Measurements from ENCODE around the gene BICC1.
"Not testable (repeated sequence)": the region's sequence is repeated elsewhere in the genome, so short reads cannot be mapped to it uniquely, and the experiment has no call there.

The BICC1 gene

GRCh38 chr10:58570307-58570723 lies 57.6 kb downstream of the BICC1 start:
- FAIRE-seq = no peak

DNA sequence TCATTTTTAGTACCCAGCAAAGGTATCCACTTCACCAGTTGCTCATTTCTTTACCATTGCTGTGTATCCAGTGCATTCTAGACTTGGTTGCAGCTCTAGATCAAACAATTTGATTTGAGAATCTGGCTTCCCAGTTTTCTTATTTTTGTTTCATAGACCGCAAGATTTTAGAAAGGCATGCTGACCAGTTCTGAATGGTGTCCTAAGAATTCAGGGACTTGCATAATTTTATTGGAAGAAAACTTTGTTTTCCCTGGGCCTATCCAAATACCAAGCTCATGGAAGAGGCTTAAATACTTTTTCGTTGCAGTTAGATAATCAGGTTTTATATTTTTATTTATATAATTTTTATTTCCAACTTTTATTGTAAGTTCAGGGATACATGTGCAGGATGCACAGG lies 58.3 kb downstream of the BICC1 start:
- no peak for FAIRE-seq

DNA sequence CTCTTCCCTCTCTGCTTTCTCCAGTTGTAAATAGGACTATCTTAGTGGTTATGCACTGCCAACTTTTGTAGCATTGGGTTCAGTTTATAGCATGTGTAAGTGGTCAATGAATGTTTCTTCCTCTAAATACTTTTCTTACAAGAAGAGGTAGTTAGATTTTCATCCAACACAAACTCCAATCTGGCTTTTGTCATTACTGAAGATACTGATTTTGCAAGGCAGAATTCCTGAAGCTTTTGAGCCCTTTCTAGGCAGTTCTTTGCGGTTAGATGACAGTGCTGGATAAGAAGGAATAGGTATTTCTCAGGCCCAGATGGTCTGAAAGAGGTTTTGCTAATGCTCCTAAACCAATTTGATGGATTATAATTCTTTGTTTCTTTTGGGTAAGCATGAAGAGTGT lies 60.5 kb downstream of the BICC1 start:
- no peak for FAIRE-seq

GRCh38 chr10:58574058-58574457 lies 61.4 kb downstream of the BICC1 start:
- no peak for FAIRE-seq

DNA sequence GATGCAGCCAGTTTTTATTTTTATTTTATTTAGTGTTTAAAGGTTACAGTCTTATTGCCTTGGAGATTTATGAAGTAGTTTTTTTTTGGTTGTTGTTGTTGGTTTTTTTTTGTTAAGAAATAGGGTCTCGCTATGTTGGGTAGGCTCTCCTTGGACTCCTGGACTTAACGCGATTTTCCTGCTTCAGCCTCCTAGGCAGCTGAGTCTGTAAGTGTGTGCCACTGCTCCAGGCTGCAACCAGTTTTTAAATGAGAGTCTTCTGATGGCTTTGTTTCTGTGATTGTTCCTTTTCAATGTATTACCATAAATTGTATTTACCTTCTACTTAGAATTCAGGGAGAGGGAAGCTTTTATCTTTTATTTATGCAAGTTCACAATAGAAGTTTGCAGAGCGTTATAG lies 62.8 kb downstream of the BICC1 start:
- FAIRE-seq = no peak

- no peak for FAIRE-seq
Observed at GRCh38 chr10:58576751-58577436, 64.2 kb downstream of the BICC1 start.

GRCh38 chr10:58577437-58577777 lies 64.7 kb downstream of the BICC1 start:
- FAIRE-seq = no peak

GRCh38 chr10:58578366-58578765 lies 65.7 kb downstream of the BICC1 start:
- no peak for FAIRE-seq

DNA sequence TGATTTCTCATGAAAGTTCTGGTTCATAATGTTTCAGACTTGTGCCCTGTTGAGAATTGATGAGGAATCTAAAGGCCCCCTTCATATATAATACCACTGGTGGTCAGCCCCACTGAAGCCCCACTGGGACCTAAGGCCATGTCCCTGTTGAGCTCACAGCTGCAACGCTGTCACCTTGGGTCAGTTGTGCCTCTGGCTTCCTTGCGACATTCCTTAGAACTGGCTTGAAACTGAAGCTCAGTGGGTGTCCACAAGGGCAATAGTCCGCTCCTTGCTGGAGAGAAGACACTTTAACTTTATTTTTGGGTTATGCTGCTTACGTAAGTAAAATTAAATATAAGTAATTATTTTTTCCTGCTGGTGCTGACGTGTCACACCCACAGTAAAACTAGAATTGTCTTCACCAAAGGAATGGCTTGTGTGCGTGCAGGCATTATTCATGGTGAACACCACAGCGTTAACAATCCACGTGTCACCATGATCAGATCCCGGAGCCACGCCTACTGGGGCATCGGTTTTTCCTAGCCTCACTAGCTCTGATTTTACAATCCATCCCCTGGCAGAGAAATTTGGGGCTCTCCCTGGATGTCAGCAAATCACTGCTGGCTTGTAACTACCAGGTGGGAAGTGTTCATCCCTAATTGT lies 66.5 kb downstream of the BICC1 start:
- no peak for FAIRE-seq

DNA sequence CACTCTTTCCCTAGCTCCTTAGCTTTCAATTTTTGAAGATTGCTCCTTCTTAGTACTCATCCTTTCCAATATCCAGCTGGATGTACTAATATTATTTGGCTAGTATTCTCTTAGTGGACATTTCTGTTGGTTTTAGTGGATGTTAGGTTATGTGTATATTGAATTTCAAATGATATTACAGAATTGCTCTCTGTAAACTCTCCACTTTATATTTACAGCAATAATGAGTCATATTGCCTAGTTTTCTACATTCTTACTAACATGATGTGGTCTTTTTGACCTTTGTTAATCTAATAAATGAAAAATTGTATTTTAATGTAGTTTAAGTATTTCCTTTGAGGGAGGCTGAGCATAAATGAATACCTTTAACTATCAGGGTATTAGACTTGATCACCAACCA lies 69.4 kb downstream of the BICC1 start:
- FAIRE-seq = no peak

DNA sequence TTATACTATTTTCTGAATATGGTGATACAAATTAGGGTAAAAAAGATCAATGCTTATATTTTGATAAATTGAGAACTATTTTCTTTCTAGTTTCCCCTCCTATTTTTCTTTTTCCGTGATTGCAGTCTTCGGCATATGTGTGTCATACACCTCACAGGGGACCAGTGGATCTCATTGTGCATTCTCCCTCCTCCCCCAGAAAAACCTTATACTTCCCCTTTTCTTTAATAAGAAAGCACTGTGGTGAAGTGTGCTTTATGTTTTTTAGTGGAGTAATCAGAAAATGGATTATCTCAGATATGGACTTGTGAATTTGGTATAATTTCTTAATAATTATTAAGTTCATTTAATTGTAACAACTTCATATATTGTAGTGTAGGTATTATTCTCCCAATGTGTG lies 72.8 kb downstream of the BICC1 start:
- no peak for FAIRE-seq

- FAIRE-seq = no peak
Observed at GRCh38 chr10:58586282-58587245, 73.9 kb downstream of the BICC1 start.

GRCh38 chr10:58587676-58588075 lies 75.0 kb downstream of the BICC1 start:
- FAIRE-seq = no peak

DNA sequence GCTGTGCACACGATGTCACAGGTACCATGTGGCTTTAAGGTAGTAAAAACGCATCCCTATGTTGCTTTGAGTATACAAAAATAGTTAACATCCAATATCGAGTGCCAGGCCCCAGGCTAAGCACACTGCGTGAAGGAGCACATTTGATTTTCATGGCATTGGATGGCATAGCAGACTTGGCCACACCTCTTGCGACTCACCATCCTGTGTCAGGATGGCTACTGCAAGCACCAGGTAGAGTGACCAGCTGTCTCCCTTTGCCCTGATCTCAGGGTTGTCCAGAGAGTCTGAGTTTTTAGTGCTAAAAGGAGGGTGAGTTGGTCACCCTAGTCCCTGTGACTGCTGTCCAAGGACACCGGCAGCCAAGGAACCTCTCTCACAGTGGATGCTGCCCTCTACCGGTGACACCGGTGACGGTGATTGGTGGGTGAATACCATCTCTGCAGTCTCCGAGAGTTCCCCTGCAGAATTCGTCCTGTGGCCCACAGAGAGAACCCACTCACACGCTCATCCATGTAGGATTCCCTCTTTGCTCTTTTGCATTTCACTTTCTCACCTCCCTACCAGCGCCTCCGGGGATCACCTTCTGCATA lies 76.1 kb downstream of the BICC1 start:
- FAIRE-seq = no peak

DNA sequence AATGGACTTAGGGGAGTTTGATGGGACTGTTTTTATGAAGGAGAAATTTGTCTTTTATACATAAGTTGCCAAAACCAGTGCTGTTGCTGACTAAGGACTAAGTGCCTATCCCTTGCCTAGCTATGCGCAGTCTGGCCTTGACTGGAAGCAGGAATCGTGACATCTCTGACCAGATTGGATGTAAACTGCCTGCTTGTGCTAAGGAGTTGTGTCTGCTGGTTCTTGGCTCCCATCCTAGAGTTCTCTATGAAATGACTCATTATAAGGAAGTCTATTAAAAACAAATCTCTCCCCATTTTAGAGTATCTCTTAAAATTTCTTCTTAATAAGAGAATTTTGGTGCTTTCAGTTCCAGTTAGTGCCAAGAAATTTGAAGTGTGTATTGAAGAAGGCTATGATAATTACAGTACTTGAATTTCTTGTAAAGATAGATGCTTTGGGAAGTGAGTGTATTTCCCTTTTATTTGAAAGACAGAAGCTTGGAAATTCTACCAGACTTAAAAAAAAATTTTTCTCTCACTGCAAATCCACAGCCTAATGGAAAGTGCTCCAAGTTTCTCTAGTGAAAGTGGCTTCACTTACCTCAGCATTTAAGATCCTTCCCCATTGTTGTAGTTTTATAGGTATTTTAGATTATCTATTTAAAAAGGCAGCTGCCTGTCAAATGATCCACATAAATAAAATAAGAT lies 77.6 kb downstream of the BICC1 start:
- FAIRE-seq = no peak

DNA sequence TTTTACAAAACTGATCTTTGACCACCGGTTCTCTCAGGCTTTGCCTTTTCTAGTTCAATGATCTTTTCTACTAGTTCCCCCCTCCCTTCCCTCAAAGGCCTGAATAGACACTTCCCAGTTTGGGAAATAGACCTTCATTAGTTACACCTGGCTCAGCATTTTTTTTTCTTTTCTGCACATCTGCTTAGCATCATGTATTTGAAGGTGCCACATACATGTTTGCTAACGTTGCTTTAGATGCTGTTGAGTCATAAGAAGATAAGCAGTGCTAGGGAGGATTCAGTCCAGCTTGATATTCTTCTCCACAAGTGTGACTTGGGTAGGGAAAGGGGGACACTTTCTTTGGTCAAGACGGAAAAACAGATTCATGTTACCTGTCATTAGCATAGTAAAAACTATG lies 78.3 kb downstream of the BICC1 start:
- no peak for FAIRE-seq

DNA sequence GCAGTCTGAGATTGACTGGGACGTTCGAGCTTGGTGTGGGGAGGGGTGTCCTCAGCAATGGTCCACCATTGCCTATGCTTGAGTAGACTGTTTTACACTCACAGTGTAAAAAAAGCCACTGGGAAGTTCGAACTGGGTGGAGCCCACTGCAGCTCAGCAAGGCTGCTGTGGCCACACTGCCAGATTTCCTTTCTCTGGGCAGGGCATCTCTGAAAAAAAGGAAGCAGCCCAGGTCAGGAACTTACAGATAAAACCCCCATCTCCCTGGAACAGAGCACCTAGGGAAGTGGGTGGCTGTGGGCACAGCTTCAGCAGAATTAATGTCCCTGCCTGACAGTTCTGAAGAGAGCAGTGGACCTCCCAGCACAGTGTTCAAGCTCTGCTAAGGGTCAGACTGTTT lies 80.3 kb downstream of the BICC1 start:
- FAIRE-seq = no peak

DNA sequence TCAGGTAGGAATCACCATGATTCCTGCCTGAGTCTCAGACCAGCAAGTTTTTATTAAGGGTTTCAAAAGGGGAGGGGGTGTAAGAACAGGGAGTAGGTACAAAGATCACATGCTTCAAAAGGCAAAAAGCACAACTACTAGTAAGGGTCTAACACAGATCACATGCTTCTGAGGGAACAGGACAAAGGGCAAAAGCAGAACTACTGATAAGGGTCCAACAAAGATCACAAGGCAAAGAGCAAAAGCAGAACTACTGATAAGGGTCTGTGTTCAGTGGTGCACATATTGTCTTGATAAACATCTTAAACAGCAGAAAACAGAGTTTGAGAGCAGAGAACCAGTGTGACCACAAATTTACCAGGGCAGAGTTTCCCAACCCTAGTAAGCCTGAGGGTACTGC lies 84.5 kb downstream of the BICC1 start:
- FAIRE-seq = not testable (repeated sequence)

GRCh38 chr10:58599927-58600553 lies 87.4 kb downstream of the BICC1 start:
- FAIRE-seq = no peak

DNA sequence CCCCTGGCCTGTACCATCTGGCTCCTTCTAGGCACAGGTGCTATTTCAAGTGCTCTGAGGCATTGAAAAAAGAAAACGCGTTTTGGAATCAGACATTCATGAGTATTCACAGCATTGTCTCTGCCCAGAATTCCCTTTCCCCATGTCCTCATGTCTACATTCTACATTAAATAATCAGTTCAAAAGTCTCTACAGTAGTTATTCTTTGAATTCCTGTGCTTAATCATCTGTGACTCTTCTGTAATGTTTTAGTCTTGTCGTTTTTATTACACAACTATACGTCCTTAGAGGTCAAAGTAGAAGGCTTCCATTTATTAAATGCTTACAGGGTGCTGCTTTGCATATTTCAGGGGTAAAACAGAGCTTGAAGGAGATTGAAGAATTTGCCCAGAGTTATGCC lies 95.7 kb downstream of the BICC1 start:
- FAIRE-seq = no peak

DNA sequence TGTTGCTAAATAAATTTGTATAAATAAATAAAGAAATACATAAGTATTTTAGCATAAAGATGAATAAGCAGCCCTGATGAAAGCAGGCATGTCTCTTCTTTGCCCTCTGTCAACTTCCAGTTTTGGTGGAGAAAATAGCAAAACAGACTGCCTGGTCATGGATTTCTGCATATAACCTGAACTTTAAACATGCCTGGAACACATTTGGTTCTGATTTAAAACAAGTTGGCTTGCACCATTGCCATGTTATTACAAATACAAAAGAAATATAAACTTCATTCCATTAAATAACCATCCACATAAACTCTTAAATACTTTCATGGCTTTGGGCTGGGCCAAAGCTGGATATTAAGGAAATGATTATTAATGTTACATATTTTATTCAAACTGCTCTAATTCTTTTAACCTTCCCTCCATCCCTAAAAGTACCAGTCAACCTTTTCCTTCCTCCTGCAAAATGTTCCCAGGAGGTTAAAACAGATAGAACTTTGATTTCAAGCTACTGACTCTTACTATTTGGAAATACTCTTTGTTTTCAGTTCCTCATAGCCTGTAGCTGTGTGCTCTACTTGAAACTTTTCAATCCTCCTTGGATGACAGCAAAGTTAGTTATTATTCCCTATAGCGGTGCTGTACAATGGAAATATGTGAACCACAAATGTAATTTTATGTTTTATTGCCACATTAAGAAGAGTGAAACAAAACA lies 96.3 kb downstream of the BICC1 start:
- FAIRE-seq = no peak

Measured in colon (tissue), 2 donors.